ENCODE results near the gene PRDM2.

PRDM2 gene

GRCh38 chr1:13794231-13795187 lies 94.5 kb downstream of the PRDM2 start:
- no peak for DNase-seq
- no peaks in the 10 kb centered on the region for H3K36me3 ChIP-seq
- H3K4me3 ChIP-seq (ENCODE audit: low read depth, low read length), result no peak overlapping the region
- H3K4me1 ChIP-seq, result no peaks in the 10 kb centered on the region
- H3K27me3 ChIP-seq, result no peaks in the 10 kb centered on the region
- H3K9me3 ChIP-seq, result no peaks in the 10 kb centered on the region
- no peak for TF ChIP-seq CTCF (IDR thresholded peaks at IDR 0.05; ENCODE audit: low read depth, low read length)

GRCh38 chr1:13797397-13797796 lies 97.4 kb downstream of the PRDM2 start:
- H3K4me1 ChIP-seq, result no peaks in the 10 kb centered on the region
- DNase-seq, result no peak
- TF ChIP-seq CTCF (IDR thresholded peaks at IDR 0.05; ENCODE audit: low read depth, low read length), result no peak
- no peaks in the 10 kb centered on the region for H3K9me3 ChIP-seq
- H3K36me3 ChIP-seq, result no peaks in the 10 kb centered on the region
- no peaks in the 10 kb centered on the region for H3K27me3 ChIP-seq
- no peak overlapping the region for H3K4me3 ChIP-seq (ENCODE audit: low read depth, low read length)

- H3K27me3 ChIP-seq, result no peaks in the 10 kb centered on the region
- no peaks in the 10 kb centered on the region for H3K36me3 ChIP-seq
- H3K9me3 ChIP-seq, result no peaks in the 10 kb centered on the region
- no peak overlapping the region for H3K4me3 ChIP-seq (ENCODE audit: low read depth, low read length)
- no peak for TF ChIP-seq CTCF (IDR thresholded peaks at IDR 0.05; ENCODE audit: low read depth, low read length)
- no peak for DNase-seq
- no peaks in the 10 kb centered on the region for H3K4me1 ChIP-seq
Observed at GRCh38 chr1:13798120-13798519, 98.1 kb downstream of the PRDM2 start.

- Histone ChIP-seq H3K27me3 (no peaks in the 10 kb centered on the region), H3K36me3 (no peaks in the 10 kb centered on the region), H3K4me1 (no peaks in the 10 kb centered on the region), H3K4me3 (ENCODE audit: low read depth, low read length) (no peak overlapping the region), H3K9me3 (no peaks in the 10 kb centered on the region)
- no peak for DNase-seq
- no peak for TF ChIP-seq CTCF (IDR thresholded peaks at IDR 0.05; ENCODE audit: low read depth, low read length)
Observed at GRCh38 chr1:13799502-13800283, 99.7 kb downstream of the PRDM2 start.

- Histone ChIP-seq H3K36me3 (no peaks in the 10 kb centered on the region), H3K4me3 (ENCODE audit: low read depth, low read length) (no peak overlapping the region), H3K4me1 (no peaks in the 10 kb centered on the region), H3K27me3 (no peaks in the 10 kb centered on the region), H3K9me3 (no peaks in the 10 kb centered on the region)
- DNase-seq, result no peak
- TF ChIP-seq CTCF (IDR thresholded peaks at IDR 0.05; ENCODE audit: low read depth, low read length), result no peak
Observed at GRCh38 chr1:13801232-13801631, 101.2 kb downstream of the PRDM2 start.

All from BE2C (cell line).